BJ (cell line): Measurements from ENCODE around the gene SEMA6A. TPM values are rescaled to one million over a fixed set of nuclear protein-coding genes. Genes with fewer than 3 reads are reported as not detected.

Source experiments
- CTCF ChIA-PET: fragments of 350-600 bp; formaldehyde crosslinking; extraction: SDS; loops from one replicate; lab custom pipeline; 2021; ENCODE audit warnings: antibody characterized with exemption, inconsistent platforms; lab: Yijun Ruan, JAX
- POLR2A ChIA-PET: fragments of 300-600 bp; sonication (Branson Sonifier 250); formaldehyde crosslinking; extraction: SDS; loops from one replicate; lab custom pipeline; 2021; ENCODE audit warnings: antibody characterized with exemption; lab: Charles Lee
- DNase-seq: peaks from one replicate; pipeline ENCODE4 v3.0.0-alpha.2; 2011; ENCODE audit warnings: low read depth
- H3K27me3 ChIP-seq: 2 replicates; pipeline ENCODE4 v1.6.0; 2011; ENCODE audit warnings: low read length; ENCODE audit not compliant: control insufficient read depth, insufficient read depth
- H3K36me3 ChIP-seq: 2 replicates; pipeline ENCODE4 v1.5.1; 2011; ENCODE audit warnings: low read length; ENCODE audit not compliant: control insufficient read depth, insufficient read depth
- H3K4me3 ChIP-seq: 2 replicates; pipeline ENCODE4 v1.5.1; 2011; ENCODE audit warnings: low read depth, mild to moderate bottlenecking, control low read depth, low read length
- polyA plus RNA-seq: library from polyadenylated mRNA; depleted of rRNA; stranded (reverse); fragments of >200 nt; gene quantifications from 2 replicates; pipeline ENCODE4 v1.2.3, GENCODE V29; 2011
- TF ChIP-seq, protein P1 (sequence below): IDR thresholded peaks from 2 replicates; pipeline ENCODE4 v1.5.1; 2011; ENCODE audit warnings: low read depth, mild to moderate bottlenecking, control low read depth, inconsistent platforms, low read length, moderate library complexity; ENCODE audit not compliant: insufficient read depth

SEMA6A gene
- polyA plus RNA-seq, 1 experiment, result 0.34 TPM

DNA sequence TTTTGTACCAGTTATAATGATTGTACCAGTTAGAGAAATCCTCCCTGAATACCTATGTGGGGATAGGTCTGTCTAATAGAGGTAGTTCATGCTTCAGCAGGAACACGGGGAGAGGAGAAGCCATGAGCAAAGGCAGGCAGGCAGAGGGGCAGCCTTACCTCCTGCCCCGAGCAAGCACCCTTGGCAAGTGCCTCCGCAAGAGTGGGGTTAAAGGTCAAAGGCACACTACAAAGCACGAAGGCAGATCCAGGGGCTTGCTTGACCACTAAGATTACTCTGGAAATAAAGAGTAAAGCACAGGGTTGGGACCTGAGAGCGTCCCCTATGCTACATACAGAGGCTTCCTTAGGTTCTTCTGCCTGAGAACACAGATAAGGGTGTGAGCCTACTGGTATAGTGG is 100.9 kb downstream of the SEMA6A start:
- no peak for DNase-seq
- Histone ChIP-seq H3K36me3 (no peaks in the 10 kb centered on the region), H3K4me3 (no peak overlapping the region), H3K27me3 (no peaks in the 10 kb centered on the region)
- TF ChIP-seq, protein P1, sequence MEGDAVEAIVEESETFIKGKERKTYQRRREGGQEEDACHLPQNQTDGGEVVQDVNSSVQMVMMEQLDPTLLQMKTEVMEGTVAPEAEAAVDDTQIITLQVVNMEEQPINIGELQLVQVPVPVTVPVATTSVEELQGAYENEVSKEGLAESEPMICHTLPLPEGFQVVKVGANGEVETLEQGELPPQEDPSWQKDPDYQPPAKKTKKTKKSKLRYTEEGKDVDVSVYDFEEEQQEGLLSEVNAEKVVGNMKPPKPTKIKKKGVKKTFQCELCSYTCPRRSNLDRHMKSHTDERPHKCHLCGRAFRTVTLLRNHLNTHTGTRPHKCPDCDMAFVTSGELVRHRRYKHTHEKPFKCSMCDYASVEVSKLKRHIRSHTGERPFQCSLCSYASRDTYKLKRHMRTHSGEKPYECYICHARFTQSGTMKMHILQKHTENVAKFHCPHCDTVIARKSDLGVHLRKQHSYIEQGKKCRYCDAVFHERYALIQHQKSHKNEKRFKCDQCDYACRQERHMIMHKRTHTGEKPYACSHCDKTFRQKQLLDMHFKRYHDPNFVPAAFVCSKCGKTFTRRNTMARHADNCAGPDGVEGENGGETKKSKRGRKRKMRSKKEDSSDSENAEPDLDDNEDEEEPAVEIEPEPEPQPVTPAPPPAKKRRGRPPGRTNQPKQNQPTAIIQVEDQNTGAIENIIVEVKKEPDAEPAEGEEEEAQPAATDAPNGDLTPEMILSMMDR, result no peak
- POLR2A ChIA-PET, result no interaction called here
- CTCF ChIA-PET, result no interaction called here

DNA sequence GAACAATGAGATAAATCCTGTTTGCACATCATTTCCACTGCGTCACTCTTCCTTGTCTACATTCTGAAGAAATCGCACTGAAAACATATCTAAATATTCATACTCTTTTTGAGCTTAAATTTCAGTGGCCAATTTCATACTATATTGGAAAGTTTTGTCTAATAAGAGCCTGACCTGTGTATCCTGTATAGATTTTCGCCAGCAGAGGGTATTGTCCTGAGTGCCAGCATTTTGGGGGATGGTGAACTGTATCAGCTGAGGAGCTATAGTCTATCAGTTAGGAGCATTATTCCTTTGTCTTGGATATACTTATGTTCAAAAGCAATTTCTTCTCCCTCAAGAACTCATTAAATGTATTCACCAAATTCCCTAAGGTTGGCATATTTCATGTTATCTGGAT is 102.3 kb downstream of the SEMA6A start:
- ChIA-PET POLR2A (no interaction called here), CTCF (no interaction called here)
- TF ChIP-seq, protein P1, result no peak

DNA sequence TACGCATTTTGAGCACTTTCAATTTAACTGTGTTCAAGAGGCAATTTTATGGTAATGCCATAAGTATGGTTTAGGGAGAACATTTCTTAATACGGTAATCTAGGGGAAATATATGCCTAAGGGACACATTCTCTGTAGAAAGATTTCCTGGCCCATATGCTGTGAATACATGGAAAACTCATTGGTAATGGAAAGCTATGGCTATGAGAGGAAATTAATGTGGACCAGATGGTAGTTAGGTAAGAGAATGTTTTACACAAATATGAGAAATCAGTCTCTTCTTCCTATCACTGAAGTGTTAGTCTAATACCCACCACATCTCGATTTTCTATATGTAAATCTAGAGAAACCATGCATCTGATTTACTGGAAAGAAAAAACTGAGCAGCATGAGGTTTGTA is 105.0 kb downstream of the SEMA6A start:
- Histone ChIP-seq H3K4me3 (no peak overlapping the region), H3K27me3 (no peaks in the 10 kb centered on the region), H3K36me3 (no peaks in the 10 kb centered on the region)
- DNase-seq, result no peak
- TF ChIP-seq, protein P1, result no peak
- POLR2A ChIA-PET, result no interaction called here
- CTCF ChIA-PET, result no interaction called here

More for the DNA sequence above, 102.3 kb downstream of the SEMA6A start:
- Histone ChIP-seq H3K27me3 (no peaks in the 10 kb centered on the region), H3K36me3 (no peaks in the 10 kb centered on the region), H3K4me3 (no peak overlapping the region)
- DNase-seq, result no peak

DNA sequence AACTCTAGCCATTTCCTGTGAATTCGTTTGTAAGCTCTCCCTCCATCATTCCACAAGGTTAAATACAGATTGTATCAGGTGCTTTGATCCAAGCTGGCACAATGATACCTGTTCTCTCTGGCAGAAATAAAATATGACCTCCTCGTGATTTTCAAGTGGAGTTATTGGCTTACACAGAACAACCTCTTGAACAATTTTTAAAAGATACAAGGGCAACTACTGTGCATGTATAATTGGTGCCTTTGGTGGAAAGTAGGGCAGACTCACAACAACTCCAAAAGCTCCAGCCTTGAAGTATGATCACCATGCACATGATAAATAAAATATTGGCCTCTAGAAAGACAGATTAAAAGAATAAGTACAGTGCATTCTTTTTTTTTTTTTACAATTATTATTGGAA is 106.0 kb downstream of the SEMA6A start:
- ChIA-PET CTCF (no interaction called here), POLR2A (no interaction called here)
- no peaks in the 10 kb centered on the region for H3K36me3 ChIP-seq
- H3K4me3 ChIP-seq, result no peak overlapping the region
- no peak for DNase-seq
- no peaks in the 10 kb centered on the region for H3K27me3 ChIP-seq
- TF ChIP-seq, protein P1, result no peak

DNA sequence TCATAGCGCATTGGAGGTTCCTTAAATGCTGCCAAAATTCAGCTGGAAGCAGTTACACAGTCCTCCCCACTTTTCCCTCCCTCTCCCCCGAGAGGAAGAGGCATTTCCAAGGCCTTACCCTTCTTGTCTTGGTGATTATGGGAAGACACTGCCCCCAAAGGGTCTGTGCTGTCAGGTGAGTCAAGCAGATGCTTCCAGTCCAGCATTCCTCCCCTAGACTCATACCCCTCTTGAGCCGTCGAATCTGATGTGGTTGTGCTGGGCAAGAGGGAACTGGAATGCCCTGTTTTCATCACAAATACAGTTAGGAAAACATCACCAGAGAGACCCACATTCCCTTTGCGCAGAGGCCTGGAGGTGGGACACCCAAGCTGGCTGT is 107.2 kb downstream of the SEMA6A start:
- H3K27me3 ChIP-seq, result no peaks in the 10 kb centered on the region
- CTCF ChIA-PET, result no interaction called here

More for the DNA sequence above, 107.2 kb downstream of the SEMA6A start:
- no peak for DNase-seq
- TF ChIP-seq, protein P1, result no peak
- H3K36me3 ChIP-seq, result no peaks in the 10 kb centered on the region
- no peak overlapping the region for H3K4me3 ChIP-seq
- POLR2A ChIA-PET, result no interaction called here
